CD4-positive, CD25-positive, alpha-beta regulatory T cell (primary cell): ENCODE data around the gene CSF1. TPM values are rescaled to one million over a fixed set of nuclear protein-coding genes. Genes with fewer than 3 reads are reported as not detected.
A peak's percentile ranks its signal among the peaks of the same experiment; 100 is the strongest.
"Not testable (repeated sequence)": the region's sequence is repeated elsewhere in the genome, so short reads cannot be mapped to it uniquely, and the experiment has no call there.

Experiments
- ATAC-seq, 2 donors: fragments of 150-1000 bp; cut with Tn5 transposase; one replicate each; pipeline ENCODE4 v1.10.0; 2021; ENCODE audit warnings: low read depth in 2 of 2, moderate number of reproducible peaks in 2 of 2, moderate library complexity in 1 of 2
- DNase-seq, 3 donors: peaks; one replicate each; pipeline versions ENCODE4 v3.0.0 to v3.0.0-alpha.2; 2012 to 2022; ENCODE audit warnings: mixed read lengths in 1 of 3
- H3K27ac ChIP-seq: one replicate; pipeline ENCODE4 v1.7.0; 2013; ENCODE audit warnings: mild to moderate bottlenecking, low read length; ENCODE audit not compliant: insufficient read depth, poor library complexity, severe bottlenecking
- H3K27me3 ChIP-seq: one replicate; pipeline ENCODE4 v1.7.0; 2013; ENCODE audit warnings: low read length; ENCODE audit not compliant: control insufficient read depth, insufficient read depth
- H3K36me3 ChIP-seq: one replicate; pipeline ENCODE4 v1.7.0; 2013; ENCODE audit warnings: mild to moderate bottlenecking, low read length, moderate library complexity; ENCODE audit not compliant: control insufficient read depth, insufficient read depth
- H3K4me1 ChIP-seq: 2 replicates; pipeline ENCODE4 v1.7.0; 2013; ENCODE audit warnings: mild to moderate bottlenecking, low read length; ENCODE audit not compliant: insufficient read depth, control insufficient read depth, poor library complexity, severe bottlenecking
- H3K4me3 ChIP-seq: one replicate; pipeline ENCODE4 v1.7.0; 2013; ENCODE audit warnings: low read depth, mild to moderate bottlenecking, low read length, moderate library complexity
- H3K9me3 ChIP-seq, 2 experiments: 1 replicate in 1 of 2; 2 replicates in 1 of 2; pipeline ENCODE4 v1.7.0; 2013; ENCODE audit warnings: low read length in 2 of 2, mild to moderate bottlenecking in 1 of 2, moderate library complexity in 1 of 2; ENCODE audit not compliant: control insufficient read depth in 2 of 2
- H3K27ac Mint-ChIP-seq, 3 donors: one replicate each; pipeline ENCODE4 v1.8.0; 2020 to 2022; ENCODE audit warnings: mild to moderate bottlenecking in 3 of 3, mixed read lengths in 3 of 3, moderate library complexity in 2 of 3
- H3K27me3 Mint-ChIP-seq: one replicate; pipeline ENCODE4 v1.8.0; 2022; ENCODE audit warnings: mild to moderate bottlenecking, mixed read lengths
- H3K36me3 Mint-ChIP-seq: one replicate; pipeline ENCODE4 v1.8.0; 2020; ENCODE audit warnings: mixed read lengths
- H3K4me1 Mint-ChIP-seq, 4 donors: one replicate each; pipeline ENCODE4 v1.8.0; 2020 to 2022; ENCODE audit warnings: mixed read lengths in 4 of 4, mild to moderate bottlenecking in 1 of 4
- H3K4me3 Mint-ChIP-seq, 4 donors: one replicate each; pipeline ENCODE4 v1.8.0; 2020 to 2022; ENCODE audit warnings: mild to moderate bottlenecking in 4 of 4, mixed read lengths in 4 of 4, moderate library complexity in 3 of 4
- H3K9me3 Mint-ChIP-seq, 7 donors: one replicate each; pipeline ENCODE4 v1.8.0; 2020 to 2022; ENCODE audit warnings: mixed read lengths in 7 of 7, mild to moderate bottlenecking in 3 of 7, moderate library complexity in 2 of 7
- polyA plus RNA-seq, 4 donors: library from polyadenylated mRNA; unstranded; fragments of 300-500 nt; fragmentation: Illumina TruSeq; gene quantifications; one replicate each; pipeline ENCODE4 v1.2.3, GENCODE V29; 2021
- total RNA-seq: library from RNA; stranded (reverse); gene quantifications from one replicate; pipeline ENCODE4 v1.2.3, GENCODE V29; 2022

Gene CSF1
- total and polyA plus RNA-seq, 5 donors from 2014 or later = 12.2 to 28.4 (median 16.5) TPM

DNA sequence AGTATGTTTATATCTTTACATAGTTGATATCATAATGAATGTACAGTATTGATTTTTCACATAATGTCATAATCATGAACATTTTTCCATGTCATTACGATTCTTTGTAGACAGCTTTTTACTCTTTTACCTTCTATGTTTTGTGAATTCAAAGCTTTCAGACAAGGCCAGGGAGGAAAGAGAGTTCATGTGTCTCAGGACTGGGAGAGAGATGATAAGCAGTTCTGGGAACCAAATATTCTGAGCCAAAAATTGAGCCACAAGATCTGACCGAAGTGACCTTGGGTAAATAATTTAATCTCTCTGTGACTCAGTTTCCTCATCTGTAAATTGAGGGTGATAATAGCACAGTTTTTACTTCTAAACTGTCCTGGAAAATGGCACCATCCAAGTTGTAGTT, 31.8 kb downstream of the CSF1 start:
- Histone ChIP-seq H3K4me1 (no peaks in the 10 kb centered on the region), H3K27ac (no peak overlapping the region), H3K36me3 (no peaks in the 10 kb centered on the region), H3K27me3 (no peaks in the 10 kb centered on the region), H3K4me3 (no peak overlapping the region), H3K9me3 (peaks cover 11 to 14% of the 10 kb centered on the region in 2 experiments)
- Mint-ChIP-seq H3K4me1 (peaks cover 0 to 5% (median 2%) of the 10 kb centered on the region in 4 donors), H3K9me3 (peaks cover 0 to 15% (median 2%) of the 10 kb centered on the region in 7 donors), H3K36me3 (no peaks in the 10 kb centered on the region), H3K27ac (no peak overlapping the region), H3K27me3 (peaks cover 9% of the 10 kb centered on the region), H3K4me3 (no peak overlapping the region)
- DNase-seq (no peak), ATAC-seq (no peak)

DNA sequence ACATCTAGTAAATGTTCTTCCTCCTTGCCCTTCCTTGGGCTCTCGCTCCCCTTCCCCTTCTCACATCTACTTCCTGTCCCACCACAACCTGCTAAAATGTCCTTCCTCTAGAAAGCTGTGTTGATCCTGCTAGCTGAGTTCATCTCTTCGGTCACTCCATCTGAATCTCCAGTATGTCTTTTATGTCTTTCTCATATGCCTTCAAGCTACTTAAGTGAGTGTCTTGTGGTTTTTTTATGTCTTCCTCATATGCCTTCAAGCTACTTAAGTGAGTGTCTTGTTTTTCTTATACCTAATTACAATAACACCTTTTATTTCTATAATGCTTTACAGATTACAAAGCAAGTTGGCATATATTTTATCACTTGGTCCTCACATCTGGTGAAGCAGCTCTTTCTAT, 33.9 kb downstream of the CSF1 start:
- Mint-ChIP-seq H3K36me3 (no peaks in the 10 kb centered on the region), H3K4me3 (no peak overlapping the region), H3K27ac (no peak overlapping the region), H3K4me1 (peaks cover 0 to 9% (median 4%) of the 10 kb centered on the region in 4 donors), H3K9me3 (peaks cover 0 to 2% (median 0%) of the 10 kb centered on the region in 7 donors), H3K27me3 (peaks cover under 1% of the 10 kb centered on the region)
- Histone ChIP-seq H3K27ac (no peak overlapping the region), H3K4me1 (no peaks in the 10 kb centered on the region), H3K4me3 (no peak overlapping the region), H3K9me3 (no peaks in the 10 kb centered on the region), H3K36me3 (no peaks in the 10 kb centered on the region), H3K27me3 (no peaks in the 10 kb centered on the region)
- ATAC-seq (no peak), DNase-seq (peak in 1 of 3 donors; percentile 6)

DNA sequence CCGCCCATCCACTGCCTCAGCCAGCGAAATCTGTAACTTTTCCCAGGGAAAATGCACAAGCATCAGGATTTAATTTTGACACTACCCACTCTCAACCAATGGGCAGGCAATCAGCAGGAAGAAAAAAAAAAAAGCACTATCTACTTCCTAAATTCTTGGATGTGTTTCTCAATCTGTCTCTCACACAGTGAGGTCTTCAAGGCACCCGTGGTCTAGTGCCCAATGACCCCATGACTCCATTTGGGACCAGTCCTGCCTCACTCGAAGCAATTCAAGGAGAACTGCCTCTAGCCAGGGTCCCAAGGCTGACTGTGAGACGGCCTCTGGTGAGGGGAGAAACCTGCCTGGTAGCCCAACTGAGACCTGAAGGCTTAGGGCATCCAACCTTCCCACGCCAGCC, 35.9 kb downstream of the CSF1 start:
- Histone ChIP-seq H3K4me3 (no peak overlapping the region), H3K9me3 (no peaks in the 10 kb centered on the region), H3K4me1 (no peaks in the 10 kb centered on the region), H3K36me3 (no peaks in the 10 kb centered on the region), H3K27me3 (no peaks in the 10 kb centered on the region), H3K27ac (no peak overlapping the region)
- no peaks in the 10 kb centered on the region for H3K36me3 Mint-ChIP-seq
- no peak overlapping the region for H3K27ac Mint-ChIP-seq
- ATAC-seq (no peak), DNase-seq (no peak)
- H3K4me3 Mint-ChIP-seq = no peak overlapping the region
- H3K27me3 Mint-ChIP-seq = no peaks in the 10 kb centered on the region
- peaks cover 0 to 2% (median 0%) of the 10 kb centered on the region in 7 donors for H3K9me3 Mint-ChIP-seq
- H3K4me1 Mint-ChIP-seq = peaks cover 0 to 11% (median 4%) of the 10 kb centered on the region in 4 donors

DNA sequence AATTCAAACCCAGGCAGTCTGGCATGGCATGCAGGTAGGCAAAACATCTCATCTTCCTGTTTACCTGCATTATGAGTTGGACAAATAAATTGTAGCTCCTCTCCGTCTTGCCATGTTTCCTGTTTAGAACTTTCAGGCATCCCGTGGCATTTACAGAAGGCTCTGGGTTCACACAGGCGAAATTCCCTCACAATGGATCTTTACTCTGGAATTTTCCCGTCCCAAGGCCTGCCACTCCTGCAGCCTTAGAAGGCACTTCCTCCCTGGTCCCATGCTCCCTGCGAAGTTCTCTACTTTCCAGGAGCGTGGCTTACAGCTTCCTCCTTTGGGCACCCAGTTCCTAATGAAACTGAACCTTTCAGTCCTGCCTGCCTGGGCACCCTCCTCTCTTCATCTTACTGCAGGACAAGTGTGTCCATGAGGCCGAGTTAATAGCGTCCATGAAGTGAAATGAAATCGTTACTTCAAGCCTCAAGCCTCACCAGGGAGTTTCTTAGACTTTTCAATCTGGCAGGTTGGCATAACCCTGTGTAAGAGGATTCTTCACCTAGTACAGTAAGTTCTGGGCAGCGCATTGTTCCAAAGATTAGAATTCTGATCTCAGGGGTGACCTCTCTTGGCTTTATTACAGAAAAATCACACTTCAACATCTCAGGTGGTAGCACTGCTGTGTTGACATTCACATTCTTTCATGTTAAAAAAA, 37.1 kb downstream of the CSF1 start:
- no peak overlapping the region for H3K27ac Mint-ChIP-seq
- no peak overlapping the region for H3K4me3 ChIP-seq
- H3K36me3 ChIP-seq = no peaks in the 10 kb centered on the region

DNA sequence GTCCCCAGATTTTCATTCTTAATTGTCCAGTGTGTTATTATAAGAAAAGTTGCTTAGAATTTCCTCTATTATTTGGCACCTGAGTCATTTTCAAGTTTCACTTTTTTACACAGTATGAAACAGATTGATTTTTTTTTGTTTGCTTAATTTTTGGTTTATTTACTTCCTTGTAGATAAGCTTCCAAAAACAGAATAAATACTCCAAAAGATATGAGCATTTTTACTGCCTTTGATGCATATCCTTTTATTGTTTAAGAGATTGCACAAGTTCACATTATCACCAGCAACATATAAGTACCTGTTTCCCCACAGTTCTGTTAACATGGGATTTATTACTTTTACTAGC, 37.6 kb downstream of the CSF1 start:
- Histone ChIP-seq H3K9me3 (no peaks in the 10 kb centered on the region), H3K27me3 (no peaks in the 10 kb centered on the region), H3K4me3 (no peak overlapping the region), H3K4me1 (no peaks in the 10 kb centered on the region), H3K36me3 (no peaks in the 10 kb centered on the region), H3K27ac (no peak overlapping the region)
- Mint-ChIP-seq H3K4me1 (peaks cover 0 to 11% (median 4%) of the 10 kb centered on the region in 4 donors), H3K36me3 (no peaks in the 10 kb centered on the region), H3K9me3 (peaks cover 0 to 2% (median 0%) of the 10 kb centered on the region in 7 donors), H3K27me3 (no peaks in the 10 kb centered on the region), H3K4me3 (no peak overlapping the region), H3K27ac (no peak overlapping the region)
- no peak for ATAC-seq
- no peak for DNase-seq

More for the DNA sequence above, 37.1 kb downstream of the CSF1 start:
- DNase-seq = no peak
- no peak overlapping the region for H3K4me3 Mint-ChIP-seq
- no peaks in the 10 kb centered on the region for H3K27me3 Mint-ChIP-seq
- H3K36me3 Mint-ChIP-seq = no peaks in the 10 kb centered on the region
- H3K4me1 ChIP-seq = no peaks in the 10 kb centered on the region
- H3K27me3 ChIP-seq = no peaks in the 10 kb centered on the region
- H3K9me3 ChIP-seq = no peaks in the 10 kb centered on the region
- no peak overlapping the region for H3K27ac ChIP-seq
- no peak for ATAC-seq
- peaks cover 0 to 2% (median 0%) of the 10 kb centered on the region in 7 donors for H3K9me3 Mint-ChIP-seq
- peaks cover 0 to 11% (median 4%) of the 10 kb centered on the region in 4 donors for H3K4me1 Mint-ChIP-seq

DNA sequence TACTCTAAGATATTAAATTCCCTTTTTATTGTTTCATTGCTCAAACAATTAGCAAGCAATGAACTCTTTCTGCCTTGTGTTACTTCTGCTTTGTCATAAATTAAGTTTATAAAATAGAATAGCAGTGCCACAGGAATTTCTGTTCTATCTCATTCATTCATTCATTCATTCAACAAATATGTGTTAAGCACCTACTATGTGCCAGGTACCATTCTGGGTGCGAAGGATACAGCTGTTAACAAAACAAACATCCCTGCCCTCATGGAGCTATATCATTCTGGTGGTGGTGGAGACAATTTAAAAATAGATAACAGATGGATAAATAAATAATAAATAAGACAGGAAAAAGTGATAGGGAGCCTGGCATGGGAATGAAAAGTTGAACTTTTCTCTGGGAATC, 39.4 kb downstream of the CSF1 start:
- Mint-ChIP-seq H3K4me1 (peaks cover 0 to 6% (median 1%) of the 10 kb centered on the region in 4 donors), H3K27ac (no peak overlapping the region), H3K9me3 (peaks cover 0 to 2% (median 0%) of the 10 kb centered on the region in 7 donors), H3K27me3 (no peaks in the 10 kb centered on the region), H3K36me3 (no peaks in the 10 kb centered on the region), H3K4me3 (no peak overlapping the region)
- Histone ChIP-seq H3K9me3 (no peaks in the 10 kb centered on the region), H3K27ac (no peak overlapping the region), H3K4me3 (no peak overlapping the region), H3K4me1 (no peaks in the 10 kb centered on the region), H3K27me3 (no peaks in the 10 kb centered on the region), H3K36me3 (no peaks in the 10 kb centered on the region)
- no peak for ATAC-seq
- DNase-seq = no peak

DNA sequence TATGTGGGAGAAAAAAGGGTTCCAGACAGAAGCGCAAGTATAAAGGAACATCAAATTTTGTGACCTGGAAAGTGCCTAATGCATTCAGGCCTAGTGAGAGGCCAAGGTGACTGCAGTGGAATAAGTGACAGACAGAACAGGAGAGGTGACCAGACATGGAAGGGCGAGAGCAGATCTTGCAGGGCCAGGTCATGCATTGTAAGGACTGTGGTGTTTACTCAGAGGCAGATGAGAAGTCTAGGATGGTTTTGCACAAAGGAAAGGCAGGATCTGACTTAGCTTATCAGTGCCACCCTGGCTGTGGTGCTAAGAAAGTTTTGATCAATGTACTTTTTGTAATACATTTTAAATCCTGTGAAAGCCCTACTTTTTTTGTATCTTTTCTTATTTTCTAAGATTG, 39.9 kb downstream of the CSF1 start:
- ATAC-seq = no peak
- Histone ChIP-seq H3K4me1 (no peaks in the 10 kb centered on the region), H3K27me3 (no peaks in the 10 kb centered on the region), H3K9me3 (no peaks in the 10 kb centered on the region), H3K27ac (no peak overlapping the region), H3K36me3 (no peaks in the 10 kb centered on the region), H3K4me3 (no peak overlapping the region)
- Mint-ChIP-seq H3K4me1 (peaks cover 0 to 6% (median 1%) of the 10 kb centered on the region in 4 donors), H3K36me3 (no peaks in the 10 kb centered on the region), H3K4me3 (no peak overlapping the region), H3K9me3 (peaks cover 0 to 2% (median 0%) of the 10 kb centered on the region in 7 donors), H3K27me3 (no peaks in the 10 kb centered on the region), H3K27ac (no peak overlapping the region)
- DNase-seq = no peak

DNA sequence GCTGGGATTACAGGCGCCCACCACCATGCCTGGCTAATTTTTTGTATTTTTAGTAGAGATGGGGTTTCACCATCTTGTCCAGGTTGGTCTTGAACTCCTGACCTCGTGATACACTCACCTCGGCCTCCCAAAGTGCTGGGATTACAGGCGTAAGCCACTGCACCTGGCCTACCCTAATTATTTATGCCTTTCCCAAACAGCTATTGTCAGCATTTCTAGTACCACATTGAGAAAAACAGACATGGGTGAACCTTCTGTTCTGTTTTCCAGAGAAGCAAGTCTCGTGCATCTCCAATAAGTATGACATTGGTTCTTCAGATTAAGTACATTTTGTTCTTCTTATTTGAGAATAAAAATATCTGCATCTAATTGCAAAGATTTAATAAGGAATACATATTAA, 40.9 kb downstream of the CSF1 start:
- not testable (repeated sequence) for H3K4me3 Mint-ChIP-seq, H3K9me3 Mint-ChIP-seq, H3K4me3 ChIP-seq, H3K9me3 ChIP-seq, H3K36me3 ChIP-seq, DNase-seq, H3K27me3 ChIP-seq, H3K27ac ChIP-seq, H3K27ac Mint-ChIP-seq, H3K27me3 Mint-ChIP-seq, ATAC-seq, H3K36me3 Mint-ChIP-seq, H3K4me1 ChIP-seq, H3K4me1 Mint-ChIP-seq
